GM12878 (cell line): ENCODE data around the gene SEC24C. TPM values are rescaled to one million over a fixed set of nuclear protein-coding genes. Genes with fewer than 3 reads are reported as not detected.
"Not testable (repeated sequence)": the region's sequence is repeated elsewhere in the genome, so short reads cannot be mapped to it uniquely, and the experiment has no call there.

ENCODE experiments used
- ATAC-seq: fragments of 200-7000 bp; cut with Tn5 transposase; 3 replicates; pipeline ENCODE4 v1.9.1; 2020; ENCODE audit warnings: mild to moderate bottlenecking, moderate library complexity
- BruUV-seq: library from RNA; stranded (reverse); fragments of 400-500 nt; replicated peaks from 2 replicates; lab custom pipeline; 2021; lab: Mats Ljungman, UMichigan
- CTCF ChIA-PET: fragments of 300-600 bp; sonication (Branson Sonifier 250); formaldehyde crosslinking; extraction: SDS; loops from one replicate; lab custom pipeline; 2021; ENCODE audit warnings: inconsistent platforms; lab: Yijun Ruan, JAX
- POLR2A ChIA-PET: fragments of 350-600 bp; formaldehyde crosslinking; extraction: SDS; loops from one replicate; lab custom pipeline; 2021; ENCODE audit warnings: inconsistent platforms; lab: Charles Lee
- RAD21 ChIA-PET: fragments of 300-600 bp; sonication (Branson Sonifier 250); formaldehyde crosslinking; loops from one replicate; lab custom pipeline; 2023; ENCODE audit warnings: antibody characterized with exemption; ENCODE audit not compliant: unreplicated experiment; lab: Charles Lee
- SMC1A ChIA-PET: fragments of 300-600 bp; sonication (Branson Sonifier 250); formaldehyde crosslinking; loops from one replicate; lab custom pipeline; 2023; ENCODE audit not compliant: unreplicated experiment, uncharacterized antibody; lab: Charles Lee
- DNase-seq: peaks from one replicate; pipeline ENCODE4 v3.0.0-alpha.2; 2011; ENCODE audit warnings: low read depth, low spot score
- FAIRE-seq: peaks from 3 replicates; lab custom pipeline; 2011; peaks lifted over from hg19 to GRCh38; lab: Jason Lieb, UNC
- H2AFZ ChIP-seq: 2 replicates; pipeline ENCODE4 v1.6.0; 2011; ENCODE audit warnings: low read depth, low read length, control low read depth; ENCODE audit not compliant: control insufficient read depth
- H3K27ac ChIP-seq: 2 replicates; pipeline ENCODE4 v1.5.1; 2011; ENCODE audit warnings: control low read depth; ENCODE audit not compliant: control insufficient read depth, insufficient read depth
- H3K27me3 ChIP-seq, 2 experiments: replicated peaks in 1 of 2; 2 replicates each; pipeline versions ENCODE4 v1.6.0 to v1.6.1; 2011; ENCODE audit warnings: low read length in 1 of 2; ENCODE audit not compliant: control insufficient read depth in 2 of 2, insufficient read depth in 2 of 2
- H3K36me3 ChIP-seq, 2 experiments: 2 replicates each; pipeline ENCODE4 v1.5.1; 2011; ENCODE audit warnings: low read length in 1 of 2; ENCODE audit not compliant: control insufficient read depth in 2 of 2, insufficient read depth in 2 of 2
- H3K4me1 ChIP-seq: 2 replicates; pipeline ENCODE4 v1.6.1; 2011; ENCODE audit warnings: mild to moderate bottlenecking, low read length, moderate library complexity, mixed read lengths; ENCODE audit not compliant: control insufficient read depth, insufficient read depth
- H3K4me2 ChIP-seq: 2 replicates; pipeline ENCODE4 v1.6.0; 2011; ENCODE audit warnings: control low read depth; ENCODE audit not compliant: control insufficient read depth, insufficient read depth
- H3K4me3 ChIP-seq: fragments of 200-600 bp; sonication (generic); 2 replicates; pipeline ENCODE4 v1.5.1; 2016
- H3K79me2 ChIP-seq: 2 replicates; pipeline ENCODE4 v1.6.0; 2011; ENCODE audit warnings: low read length; ENCODE audit not compliant: control insufficient read depth, insufficient read depth
- H3K9ac ChIP-seq: 2 replicates; pipeline ENCODE4 v1.8.0; 2011; ENCODE audit warnings: low read length, control low read depth, mixed read lengths; ENCODE audit not compliant: control insufficient read depth, insufficient read depth
- H3K9me3 ChIP-seq: replicated peaks from 3 replicates; pipeline ENCODE4 v1.5.1; 2011; ENCODE audit warnings: mild to moderate bottlenecking, low read length; ENCODE audit not compliant: control insufficient read depth, insufficient read depth
- H4K20me1 ChIP-seq: 2 replicates; pipeline ENCODE4 v1.6.0; 2011; ENCODE audit not compliant: control insufficient read depth, insufficient read depth
- CUX1 ChIP-seq: IDR thresholded peaks from 2 replicates; pipeline ENCODE4 v1.6.1; 2012; ENCODE audit warnings: improper control_type of control experiment, low read depth, low read length; ENCODE audit not compliant: insufficient replicate concordance
- JUNB ChIP-seq: IDR thresholded peaks from 2 replicates; pipeline ENCODE4 v1.6.1; 2016; ENCODE audit warnings: antibody characterized with exemption, mild to moderate bottlenecking
- NKRF ChIP-seq: fragments of 450-650 bp; conservative IDR thresholded peaks from 2 replicates; pipeline ENCODE4 v1.6.1; 2017; ENCODE audit warnings: mild to moderate bottlenecking, moderate library complexity
- STAT1 ChIP-seq: fragments of 450-650 bp; conservative IDR thresholded peaks from 2 replicates; pipeline ENCODE4 v1.6.1; 2014; ENCODE audit warnings: antibody characterized with exemption, mild to moderate bottlenecking
- TCF7 ChIP-seq: IDR thresholded peaks from 2 replicates; pipeline ENCODE4 v1.6.1; 2014; ENCODE audit warnings: antibody characterized with exemption, borderline replicate concordance
- WGBS: methylation state at CpG from one replicate; pipeline ENCODE4 v1.1.6; 2016; ENCODE audit warnings: low lambda C conversion rate; ENCODE audit not compliant: insufficient replicate concordance, insufficient coverage; ENCODE audit errors: missing lambda C conversion rate; 5-methylcytosine and 5-hydroxymethylcytosine counted together
- in situ Hi-C: fragments of 300-500 bp; cut with MboI; formaldehyde crosslinking; loops from 9 replicates; pipeline ENCODE4 v1.14.3; 2018; ENCODE audit warnings: mixed read lengths
- intact Hi-C: fragments of 100-400 bp; cut with micrococcal nuclease; formaldehyde crosslinking; loops from one replicate; pipeline ENCODE4 v1.14.2; 2022; ENCODE audit not compliant: unreplicated experiment
- polyA plus RNA-seq, 11 experiments: library from polyadenylated mRNA; depleted of rRNA in 4 of 11; unstranded in 6 of 11; stranded (reverse) in 5 of 11; fragments of >200 nt; fragmentation: Nextera tagmentation in 4 of 11; fragmentation: Illumina TruSeq in 1 of 11; extraction: Ambion mirVana in 4 of 11; extraction: Trizol in 1 of 11; gene quantifications; 1 replicate in 1 of 11; 2 replicates in 10 of 11; pipeline versions ENCODE4 v1.2.1 to v1.2.3, GENCODE V29; 2011 to 2016; ENCODE audit warnings: inconsistent platforms in 2 of 11, missing spikeins in 2 of 11, low read depth in 1 of 11
- total RNA-seq, 4 experiments: library from RNA; depleted of rRNA in 3 of 4; stranded (reverse); fragments of >200 nt in 3 of 4; fragmentation: Illumina TruSeq in 1 of 4; extraction: Trizol in 1 of 4; gene quantifications; 2 replicates each; pipeline versions ENCODE4 v1.2.1 to v1.2.3, GENCODE V29; 2013 to 2021
- TF ChIP-seq, protein P1 (sequence below): fragments of 450-650 bp; IDR thresholded peaks from 2 replicates; pipeline ENCODE4 v1.6.1; 2017; ENCODE audit warnings: mild to moderate bottlenecking, moderate library complexity
- TF ChIP-seq, protein P2 (sequence below): IDR thresholded peaks from 2 replicates; pipeline ENCODE4 v1.6.1; 2012; ENCODE audit warnings: low read depth, low read length, improper control_type of control experiment

The SEC24C gene
- total and polyA plus RNA-seq, 10 of the 15 experiments (the other 5 are each of a cell fraction or from before 2014, with no cell fraction given): 12.7 to 117 (median 73.8) TPM

GRCh38 chr10:73734796-73735305 is 9.3 kb upstream of the SEC24C start (continued):
- TF ChIP-seq, protein P1, sequence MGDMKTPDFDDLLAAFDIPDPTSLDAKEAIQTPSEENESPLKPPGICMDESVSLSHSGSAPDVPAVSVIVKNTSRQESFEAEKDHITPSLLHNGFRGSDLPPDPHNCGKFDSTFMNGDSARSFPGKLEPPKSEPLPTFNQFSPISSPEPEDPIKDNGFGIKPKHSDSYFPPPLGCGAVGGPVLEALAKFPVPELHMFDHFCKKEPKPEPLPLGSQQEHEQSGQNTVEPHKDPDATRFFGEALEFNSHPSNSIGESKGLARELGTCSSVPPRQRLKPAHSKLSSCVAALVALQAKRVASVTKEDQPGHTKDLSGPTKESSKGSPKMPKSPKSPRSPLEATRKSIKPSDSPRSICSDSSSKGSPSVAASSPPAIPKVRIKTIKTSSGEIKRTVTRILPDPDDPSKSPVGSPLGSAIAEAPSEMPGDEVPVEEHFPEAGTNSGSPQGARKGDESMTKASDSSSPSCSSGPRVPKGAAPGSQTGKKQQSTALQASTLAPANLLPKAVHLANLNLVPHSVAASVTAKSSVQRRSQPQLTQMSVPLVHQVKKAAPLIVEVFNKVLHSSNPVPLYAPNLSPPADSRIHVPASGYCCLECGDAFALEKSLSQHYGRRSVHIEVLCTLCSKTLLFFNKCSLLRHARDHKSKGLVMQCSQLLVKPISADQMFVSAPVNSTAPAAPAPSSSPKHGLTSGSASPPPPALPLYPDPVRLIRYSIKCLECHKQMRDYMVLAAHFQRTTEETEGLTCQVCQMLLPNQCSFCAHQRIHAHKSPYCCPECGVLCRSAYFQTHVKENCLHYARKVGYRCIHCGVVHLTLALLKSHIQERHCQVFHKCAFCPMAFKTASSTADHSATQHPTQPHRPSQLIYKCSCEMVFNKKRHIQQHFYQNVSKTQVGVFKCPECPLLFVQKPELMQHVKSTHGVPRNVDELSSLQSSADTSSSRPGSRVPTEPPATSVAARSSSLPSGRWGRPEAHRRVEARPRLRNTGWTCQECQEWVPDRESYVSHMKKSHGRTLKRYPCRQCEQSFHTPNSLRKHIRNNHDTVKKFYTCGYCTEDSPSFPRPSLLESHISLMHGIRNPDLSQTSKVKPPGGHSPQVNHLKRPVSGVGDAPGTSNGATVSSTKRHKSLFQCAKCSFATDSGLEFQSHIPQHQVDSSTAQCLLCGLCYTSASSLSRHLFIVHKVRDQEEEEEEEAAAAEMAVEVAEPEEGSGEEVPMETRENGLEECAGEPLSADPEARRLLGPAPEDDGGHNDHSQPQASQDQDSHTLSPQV: no peak
- TF ChIP-seq, protein P2, sequence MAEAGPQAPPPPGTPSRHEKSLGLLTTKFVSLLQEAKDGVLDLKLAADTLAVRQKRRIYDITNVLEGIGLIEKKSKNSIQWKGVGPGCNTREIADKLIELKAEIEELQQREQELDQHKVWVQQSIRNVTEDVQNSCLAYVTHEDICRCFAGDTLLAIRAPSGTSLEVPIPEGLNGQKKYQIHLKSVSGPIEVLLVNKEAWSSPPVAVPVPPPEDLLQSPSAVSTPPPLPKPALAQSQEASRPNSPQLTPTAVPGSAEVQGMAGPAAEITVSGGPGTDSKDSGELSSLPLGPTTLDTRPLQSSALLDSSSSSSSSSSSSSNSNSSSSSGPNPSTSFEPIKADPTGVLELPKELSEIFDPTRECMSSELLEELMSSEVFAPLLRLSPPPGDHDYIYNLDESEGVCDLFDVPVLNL: no peak
- TF ChIP-seq TCF7: no peak
- no peak for TF ChIP-seq CUX1
- no peak for TF ChIP-seq JUNB
- TF ChIP-seq STAT1: no peak
- no peak for TF ChIP-seq NKRF
- TF ChIP-seq, all 136 proteins: peak for 0

DNA sequence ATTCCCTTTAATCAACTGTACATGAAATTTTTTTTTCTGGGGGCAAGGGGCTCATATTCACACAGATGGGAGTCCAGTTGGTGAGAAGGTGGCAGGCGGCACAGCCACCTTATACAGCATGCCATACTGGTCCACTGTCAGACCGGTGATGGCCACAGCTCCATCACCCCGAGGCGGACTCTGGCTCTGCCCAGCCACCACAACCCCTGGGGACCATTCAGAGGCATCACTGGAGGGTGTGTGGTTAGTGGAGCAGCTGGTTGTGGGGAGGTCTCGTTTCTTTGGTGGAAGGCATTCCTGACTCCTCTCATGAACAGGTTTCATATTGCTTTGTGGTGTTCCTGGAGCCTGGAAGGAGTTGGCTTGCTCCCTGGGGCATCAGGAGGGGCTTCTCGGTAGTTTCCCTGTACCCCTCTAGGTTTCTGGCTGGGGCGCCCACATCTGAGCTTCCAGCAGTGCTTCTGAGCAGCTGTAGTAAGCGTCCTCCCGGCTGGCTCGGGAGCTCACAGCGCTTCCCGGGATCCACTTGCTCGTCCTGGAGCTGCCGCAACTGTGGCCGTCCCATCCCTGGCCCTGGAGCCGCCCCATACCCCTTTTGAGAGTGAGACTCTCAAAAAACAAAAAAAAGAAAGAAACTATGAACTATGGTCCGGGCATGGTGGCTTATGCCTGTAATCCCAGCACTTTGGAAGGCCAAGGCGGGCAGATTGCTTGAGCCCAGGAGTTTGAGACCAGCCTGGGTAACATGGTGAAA is 3.5 kb upstream of the SEC24C start:
- H3K4me1 ChIP-seq, H3K36me3 ChIP-seq, RAD21 ChIA-PET, ATAC-seq, H3K9me3 ChIP-seq, SMC1A ChIA-PET, H2AFZ ChIP-seq, in situ Hi-C loops, FAIRE-seq, H4K20me1 ChIP-seq, H3K4me2 ChIP-seq, H3K4me3 ChIP-seq, CTCF ChIA-PET, H3K27me3 ChIP-seq, H3K9ac ChIP-seq, H3K27ac ChIP-seq, intact Hi-C loops, BruUV-seq, DNase-seq: not testable (repeated sequence)
- 87% methylated on average over 17 of the region's 18 CpGs for WGBS
- peaks cover 30% of the 10 kb centered on the region for H3K79me2 ChIP-seq
- POLR2A ChIA-PET: interaction anchor here (0.6 kb wide), 1 partner anchor 328 kb away, joined by 4 read pairs; no protein-coding TSS in a partner anchor
